ENCODE results near the gene DOCK3. TPM values are rescaled to one million over a fixed set of nuclear protein-coding genes. Genes with fewer than 3 reads are reported as not detected.
"Not testable (repeated sequence)": the region's sequence is repeated elsewhere in the genome, so short reads cannot be mapped to it uniquely, and the experiment has no call there.

The DOCK3 gene
- total RNA-seq, 1 experiment from 2014 or later: 2.2 TPM

DNA sequence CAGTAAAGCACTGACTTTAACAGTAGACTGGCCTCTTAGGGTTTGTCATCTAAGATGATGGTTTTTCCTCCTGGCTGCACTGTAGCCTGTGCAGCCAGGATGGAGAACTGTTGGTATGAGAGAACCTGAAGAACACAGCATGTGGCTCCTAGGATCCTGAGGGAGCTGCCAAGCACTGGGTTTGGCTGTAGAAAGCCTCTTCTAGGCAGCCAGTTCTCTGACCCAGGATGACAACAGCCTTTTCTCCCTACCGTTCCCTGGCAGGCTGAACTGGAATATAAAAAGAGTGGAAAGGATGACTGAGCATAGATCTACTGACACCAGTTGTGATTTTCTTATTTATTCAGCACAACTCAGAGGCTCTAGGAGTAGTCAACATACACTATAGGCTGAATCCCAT, 676.0 kb downstream of the DOCK3 start:
- no peak for DNase-seq (ENCODE audit: extremely low read depth, low read depth)

- no peak for DNase-seq (ENCODE audit: extremely low read depth, low read depth)
These were observed 678.4 kb downstream of the DOCK3 start for GRCh38 chr3:51353131-51353530.

DNA sequence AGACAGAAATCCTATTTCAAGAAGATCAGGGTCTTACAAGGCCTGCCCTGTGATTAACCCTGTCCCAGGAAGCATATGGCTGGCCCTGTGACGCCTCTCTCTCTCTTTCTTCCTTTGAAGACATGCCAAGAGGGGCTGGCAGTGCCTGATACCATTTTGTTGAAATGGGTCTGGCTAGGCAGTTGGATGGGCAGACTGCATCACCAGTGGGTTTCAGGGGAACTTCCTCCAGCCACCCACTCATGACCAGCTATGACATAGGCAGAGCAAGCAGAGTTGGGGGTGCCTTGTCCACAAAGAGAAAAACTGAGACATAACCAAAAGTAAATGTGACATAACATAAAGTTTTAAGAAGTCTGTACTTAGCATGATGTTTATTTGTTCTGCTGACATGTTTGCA, 679.0 kb downstream of the DOCK3 start:
- DNase-seq (ENCODE audit: extremely low read depth, low read depth): no peak

- no peak for DNase-seq (ENCODE audit: extremely low read depth, low read depth)
These were observed 679.4 kb downstream of the DOCK3 start for GRCh38 chr3:51354172-51354571.

- no peak for DNase-seq (ENCODE audit: extremely low read depth, low read depth)
These were observed 680.2 kb downstream of the DOCK3 start for GRCh38 chr3:51354731-51355615.

- no peak for DNase-seq (ENCODE audit: extremely low read depth, low read depth)
These were observed 681.3 kb downstream of the DOCK3 start for GRCh38 chr3:51355891-51356578.

DNA sequence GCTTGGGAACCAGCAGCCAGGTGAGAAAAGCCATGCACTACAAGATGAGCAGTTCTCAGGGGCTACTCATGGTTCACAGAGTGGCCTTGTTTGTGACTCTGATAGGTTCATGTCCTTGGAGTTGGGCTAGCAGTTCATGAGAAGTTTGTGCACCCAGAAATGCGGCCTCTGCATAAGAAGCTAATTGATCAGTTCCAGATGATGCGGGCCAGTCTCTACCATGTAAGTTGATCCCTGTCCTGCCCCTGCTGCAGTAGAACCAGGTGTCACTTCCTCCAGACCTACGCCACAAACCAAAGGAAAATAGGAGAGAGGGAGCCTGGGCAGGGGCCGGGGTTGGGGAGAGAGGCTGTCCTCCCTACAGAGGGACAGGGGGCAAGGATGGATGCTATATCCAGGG, 683.1 kb downstream of the DOCK3 start:
- no peak for DNase-seq (ENCODE audit: extremely low read depth, low read depth)

GRCh38 chr3:51358981-51359380, 684.3 kb downstream of the DOCK3 start:
- DNase-seq (ENCODE audit: extremely low read depth, low read depth): no peak

DNA sequence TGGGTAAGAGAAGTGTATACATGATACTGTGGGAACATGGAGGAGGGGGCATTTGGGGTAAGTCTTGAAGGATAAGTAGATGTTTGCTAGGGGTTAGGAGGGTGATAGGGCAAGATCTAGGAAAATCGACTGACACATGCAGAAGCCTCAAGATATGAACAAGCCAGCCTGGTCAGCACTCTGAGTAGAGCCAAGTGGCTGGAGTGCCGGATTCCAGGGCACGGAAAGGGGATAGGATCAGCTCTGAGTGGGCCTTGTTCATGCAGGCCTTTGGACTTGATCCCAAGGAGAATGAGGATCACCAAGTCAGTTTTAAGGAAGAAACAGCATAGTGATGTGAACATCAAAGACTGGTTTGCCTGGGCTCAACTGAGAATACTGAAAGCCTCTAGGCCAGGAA, 686.1 kb downstream of the DOCK3 start:
- DNase-seq (ENCODE audit: extremely low read depth, low read depth): no peak

GRCh38 chr3:51361746-51362145, 687.0 kb downstream of the DOCK3 start:
- DNase-seq (ENCODE audit: extremely low read depth, low read depth): no peak

DNA sequence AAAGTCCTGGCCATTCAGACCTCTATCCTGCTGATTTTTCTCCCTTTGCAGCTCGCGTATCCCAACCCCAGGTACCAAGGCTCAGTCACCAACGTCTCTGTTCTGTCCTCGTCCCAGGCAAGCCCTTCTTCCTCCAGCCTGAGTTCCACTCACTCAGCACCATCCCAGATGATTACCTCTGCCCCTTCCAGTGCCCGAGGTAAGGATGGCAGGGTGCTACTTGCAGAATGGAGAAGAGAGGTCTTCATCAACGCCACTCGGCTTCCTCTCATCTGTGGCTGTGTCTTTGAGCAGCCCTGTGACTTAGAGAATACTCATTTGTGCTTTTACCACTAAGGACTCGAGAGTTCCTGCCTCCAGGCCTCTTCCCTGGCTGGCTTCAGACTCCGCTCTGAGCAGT, 687.7 kb downstream of the DOCK3 start:
- DNase-seq (ENCODE audit: extremely low read depth, low read depth): no peak

GRCh38 chr3:51368276-51368675, 693.5 kb downstream of the DOCK3 start:
- not testable (repeated sequence) for DNase-seq (ENCODE audit: extremely low read depth, low read depth)

GRCh38 chr3:51371943-51372557, 697.3 kb downstream of the DOCK3 start:
- peak; percentile 61 for DNase-seq (ENCODE audit: extremely low read depth, low read depth)

- DNase-seq (ENCODE audit: extremely low read depth, low read depth): no peak
These were observed 699.1 kb downstream of the DOCK3 start for GRCh38 chr3:51373658-51374421.

- DNase-seq (ENCODE audit: extremely low read depth, low read depth): no peak
These were observed 699.7 kb downstream of the DOCK3 start for GRCh38 chr3:51374456-51374855.

- DNase-seq (ENCODE audit: extremely low read depth, low read depth): no peak
These were observed 700.4 kb downstream of the DOCK3 start for GRCh38 chr3:51375136-51375535.

GRCh38 chr3:51375571-51375970, 700.8 kb downstream of the DOCK3 start:
- no peak for DNase-seq (ENCODE audit: extremely low read depth, low read depth)

- no peak for DNase-seq (ENCODE audit: extremely low read depth, low read depth)
These were observed 703.3 kb downstream of the DOCK3 start for GRCh38 chr3:51378065-51378464.

GRCh38 chr3:51378726-51379125, 704.0 kb downstream of the DOCK3 start:
- no peak for DNase-seq (ENCODE audit: extremely low read depth, low read depth)

DNA sequence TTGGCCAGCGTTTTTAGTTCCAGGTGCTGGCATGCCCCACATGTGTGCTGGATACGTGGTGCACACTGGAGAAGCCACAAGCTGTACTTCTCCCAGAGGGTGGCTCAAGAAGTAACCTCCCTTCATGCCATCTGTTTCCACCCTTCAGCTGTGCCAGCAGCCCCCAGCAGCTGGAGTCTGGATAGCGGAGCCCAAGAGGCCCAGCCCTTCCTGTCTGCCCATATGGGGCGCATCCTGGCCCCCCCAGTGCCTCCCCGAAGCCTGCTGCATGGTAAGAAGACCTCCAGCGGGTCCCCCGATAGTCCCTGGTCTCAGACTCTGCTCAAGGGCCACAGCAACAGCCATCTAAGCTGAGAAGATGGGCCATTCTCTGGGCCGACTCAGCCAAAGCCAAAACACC, 704.6 kb downstream of the DOCK3 start:
- DNase-seq (ENCODE audit: extremely low read depth, low read depth): no peak
